Skin epidermis (tissue), 12 donors: ENCODE results near the gene ITGA3.

ENCODE experiments used
- H3K27ac ChIP-seq, 21 experiments: fragments of 200-600 bp; sonication (generic) in 11 of 21; one replicate each; pipeline ENCODE4 v1.5.0; 2020; ENCODE audit warnings: mild to moderate bottlenecking in 3 of 21, inconsistent platforms in 2 of 21, moderate library complexity in 2 of 21
- H3K4me3 ChIP-seq, 7 experiments: fragments of 200-600 bp; sonication (generic) in 2 of 7; one replicate each; pipeline ENCODE4 v1.5.0; 2020; ENCODE audit warnings: inconsistent platforms in 2 of 7, mild to moderate bottlenecking in 2 of 7, moderate library complexity in 1 of 7

Gene ITGA3

DNA sequence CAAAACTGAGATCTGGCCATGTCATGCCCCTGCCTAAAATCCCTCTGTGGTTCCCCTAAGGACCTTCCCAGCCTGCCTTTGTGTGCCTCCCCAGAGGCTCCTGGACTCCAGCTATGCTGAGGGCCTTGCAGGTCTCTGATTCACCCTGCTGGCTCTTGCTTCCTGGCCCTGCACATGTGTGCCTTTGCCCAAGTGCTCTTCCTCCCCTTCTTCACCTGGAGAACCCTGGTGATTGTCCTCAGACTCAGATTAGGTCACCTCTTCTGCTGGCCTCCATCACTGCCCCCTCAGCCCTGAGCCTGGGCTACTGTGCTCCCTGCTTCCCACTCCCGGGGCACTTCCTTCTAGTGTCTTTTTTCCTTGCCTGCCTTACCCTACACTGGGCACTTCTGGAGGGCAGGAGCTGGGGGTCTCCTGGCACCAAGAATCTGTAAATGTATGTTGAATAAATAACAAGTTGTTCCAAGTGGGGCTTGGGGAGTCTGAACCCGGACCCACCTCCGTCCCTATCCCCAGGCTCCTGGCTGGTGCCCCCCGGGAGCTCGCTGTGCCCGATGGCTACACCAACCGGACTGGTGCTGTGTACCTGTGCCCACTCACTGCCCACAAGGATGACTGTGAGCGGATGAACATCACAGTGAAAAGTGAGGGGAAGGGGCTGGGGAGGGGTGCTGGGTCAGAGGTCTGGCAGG lies 7.8 kb downstream of the ITGA3 start:
- Histone ChIP-seq H3K27ac (peak overlapping the region in 20 of 21 experiments; percentile 5 to 90 (median 80)), H3K4me3 (no peak overlapping the region)

DNA sequence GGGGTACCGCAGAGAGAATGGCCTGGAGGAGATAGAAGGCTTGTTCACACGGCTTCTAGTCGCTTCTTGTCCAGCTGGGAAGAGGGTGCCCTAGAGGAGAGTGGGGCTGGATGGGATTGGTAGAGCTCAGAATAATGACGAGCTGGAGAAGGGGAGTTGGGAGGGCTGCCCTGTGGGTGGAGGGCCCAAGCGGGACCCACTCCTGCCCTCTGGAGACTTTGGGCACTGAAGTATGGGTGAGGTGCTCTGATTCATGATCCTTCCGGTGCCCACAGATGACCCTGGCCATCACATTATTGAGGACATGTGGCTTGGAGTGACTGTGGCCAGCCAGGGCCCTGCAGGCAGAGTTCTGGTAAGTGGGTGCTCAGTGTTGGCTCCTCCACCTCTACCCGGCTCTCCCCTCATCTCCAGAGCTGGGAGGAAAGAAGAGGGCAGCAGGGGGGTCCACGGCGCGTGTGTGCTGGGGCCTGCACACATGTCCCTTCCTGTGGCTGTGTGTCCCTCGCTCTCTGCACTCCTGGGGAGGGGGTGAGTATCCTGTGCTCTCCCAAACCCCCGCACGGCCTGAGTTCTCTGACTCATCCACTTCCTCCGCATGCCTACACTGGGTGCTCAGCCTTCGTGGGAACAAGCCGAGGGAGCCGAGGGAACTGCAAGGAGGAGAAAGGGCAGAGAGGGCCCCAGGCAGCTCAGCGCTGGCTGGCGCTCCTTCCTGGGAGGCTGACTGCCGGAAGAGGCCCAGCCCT lies 8.5 kb downstream of the ITGA3 start:
- peak overlapping the region; percentile 5 to 90 (median 78) for H3K27ac ChIP-seq

GRCh38 chr17:50065056-50065455 lies 9.1 kb downstream of the ITGA3 start:
- Histone ChIP-seq H3K27ac (peak overlapping the region in 19 of 21 experiments; percentile 5 to 90 (median 81)), H3K4me3 (no peak overlapping the region)

More for the DNA sequence above, 8.5 kb downstream of the ITGA3 start:
- no peak overlapping the region for H3K4me3 ChIP-seq

- H3K27ac ChIP-seq, result no peak overlapping the region
- no peak overlapping the region for H3K4me3 ChIP-seq
Observed at GRCh38 chr17:50066995-50067394, 11.1 kb downstream of the ITGA3 start.

DNA sequence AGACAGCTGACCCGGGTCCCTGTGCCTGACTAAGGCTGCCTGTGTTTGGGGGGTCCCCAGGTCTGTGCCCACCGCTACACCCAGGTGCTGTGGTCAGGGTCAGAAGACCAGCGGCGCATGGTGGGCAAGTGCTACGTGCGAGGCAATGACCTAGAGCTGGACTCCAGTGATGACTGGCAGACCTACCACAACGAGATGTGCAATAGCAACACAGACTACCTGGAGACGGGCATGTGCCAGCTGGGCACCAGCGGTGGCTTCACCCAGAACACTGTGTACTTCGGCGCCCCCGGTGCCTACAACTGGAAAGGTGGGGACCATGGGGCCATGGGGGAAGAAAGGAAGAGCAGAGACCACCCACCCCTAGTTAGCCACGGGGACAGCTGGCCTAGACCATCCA lies 12.1 kb downstream of the ITGA3 start:
- Histone ChIP-seq H3K27ac (no peak overlapping the region), H3K4me3 (no peak overlapping the region)

- Histone ChIP-seq H3K4me3 (no peak overlapping the region), H3K27ac (no peak overlapping the region)
Observed at GRCh38 chr17:50070908-50071680, 15.2 kb downstream of the ITGA3 start.

- H3K27ac ChIP-seq, result no peak overlapping the region
- H3K4me3 ChIP-seq, result no peak overlapping the region
Observed at GRCh38 chr17:50071692-50072091, 15.8 kb downstream of the ITGA3 start.

DNA sequence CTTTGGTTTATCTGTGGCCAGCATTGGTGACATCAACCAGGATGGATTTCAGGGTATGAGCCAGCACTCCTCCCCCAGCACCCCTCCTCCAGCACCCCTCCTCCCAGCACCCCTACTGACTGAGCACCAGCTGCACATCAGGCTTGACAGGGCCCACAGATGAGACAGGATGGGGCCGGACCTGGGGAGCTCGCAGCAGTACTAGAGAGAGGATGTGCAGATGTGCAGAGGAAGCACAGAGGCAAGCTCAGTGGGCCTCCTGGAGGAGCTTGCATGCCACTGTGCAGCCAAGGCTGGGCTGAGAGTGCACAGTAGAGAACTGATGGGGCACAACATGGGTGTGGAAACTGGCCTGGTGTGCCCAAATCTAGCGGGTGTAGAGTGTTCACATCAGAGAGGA lies 16.2 kb downstream of the ITGA3 start:
- Histone ChIP-seq H3K4me3 (no peak overlapping the region), H3K27ac (no peak overlapping the region)

DNA sequence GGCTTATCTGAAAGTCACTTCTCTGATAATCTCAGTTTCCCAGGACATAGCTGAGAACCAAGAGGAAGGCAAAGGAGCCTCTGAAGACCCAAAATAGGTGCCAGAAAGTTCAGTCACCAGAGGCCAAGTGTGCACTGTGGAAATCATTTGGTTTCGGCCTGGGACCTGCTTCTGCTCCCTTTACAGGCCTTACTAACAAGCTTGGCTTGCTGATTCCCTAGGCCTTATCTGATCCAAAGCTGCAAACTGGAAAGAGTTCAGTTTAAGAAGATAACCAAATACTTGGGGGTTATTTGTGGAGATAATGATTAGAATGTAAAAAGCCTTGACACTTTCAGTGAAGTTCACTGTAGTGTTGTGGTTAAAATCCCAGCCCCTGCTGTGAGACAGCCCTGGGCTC lies 17.0 kb downstream of the ITGA3 start:
- H3K27ac ChIP-seq, result no peak overlapping the region
- no peak overlapping the region for H3K4me3 ChIP-seq

DNA sequence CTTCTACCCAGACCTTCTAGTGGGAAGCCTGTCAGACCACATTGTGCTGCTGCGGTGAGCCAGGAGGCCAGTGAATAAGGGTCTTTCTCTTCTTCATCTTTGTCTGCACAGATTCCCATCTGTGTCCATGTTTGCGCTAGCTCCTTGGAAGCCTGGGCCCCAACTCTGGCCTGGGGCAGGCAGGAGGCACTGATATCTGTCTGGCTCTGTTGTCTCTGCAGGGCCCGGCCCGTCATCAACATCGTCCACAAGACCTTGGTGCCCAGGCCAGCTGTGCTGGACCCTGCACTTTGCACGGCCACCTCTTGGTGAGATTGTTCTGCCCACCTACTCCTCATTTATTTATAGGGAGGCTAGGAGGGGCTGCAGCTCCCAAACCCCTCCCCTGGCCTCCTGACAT lies 18.3 kb downstream of the ITGA3 start:
- Histone ChIP-seq H3K4me3 (no peak overlapping the region), H3K27ac (no peak overlapping the region)

GRCh38 chr17:50075446-50076032 lies 19.6 kb downstream of the ITGA3 start:
- Histone ChIP-seq H3K4me3 (no peak overlapping the region), H3K27ac (no peak overlapping the region)

DNA sequence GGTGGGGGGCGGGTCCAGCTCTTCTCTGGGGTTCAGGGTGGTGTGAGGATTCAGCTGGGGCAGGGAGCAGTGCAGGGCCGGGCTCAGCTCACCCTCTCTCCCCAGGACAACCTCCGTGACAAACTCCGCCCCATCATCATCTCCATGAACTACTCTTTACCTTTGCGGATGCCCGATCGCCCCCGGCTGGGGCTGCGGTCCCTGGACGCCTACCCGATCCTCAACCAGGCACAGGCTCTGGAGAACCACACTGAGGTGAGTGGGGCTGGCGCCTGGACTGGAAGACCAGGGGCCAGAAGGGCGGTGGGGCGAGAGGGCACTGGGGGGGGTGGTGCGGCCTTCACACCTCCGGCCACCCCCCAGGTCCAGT lies 20.3 kb downstream of the ITGA3 start:
- H3K27ac ChIP-seq, result no peak overlapping the region

GRCh38 chr17:50076591-50077235 lies 20.8 kb downstream of the ITGA3 start:
- Histone ChIP-seq H3K4me3 (no peak overlapping the region), H3K27ac (peak overlapping the region in 1 of 21 experiments; percentile 8)

More for the DNA sequence above, 20.3 kb downstream of the ITGA3 start:
- no peak overlapping the region for H3K4me3 ChIP-seq

DNA sequence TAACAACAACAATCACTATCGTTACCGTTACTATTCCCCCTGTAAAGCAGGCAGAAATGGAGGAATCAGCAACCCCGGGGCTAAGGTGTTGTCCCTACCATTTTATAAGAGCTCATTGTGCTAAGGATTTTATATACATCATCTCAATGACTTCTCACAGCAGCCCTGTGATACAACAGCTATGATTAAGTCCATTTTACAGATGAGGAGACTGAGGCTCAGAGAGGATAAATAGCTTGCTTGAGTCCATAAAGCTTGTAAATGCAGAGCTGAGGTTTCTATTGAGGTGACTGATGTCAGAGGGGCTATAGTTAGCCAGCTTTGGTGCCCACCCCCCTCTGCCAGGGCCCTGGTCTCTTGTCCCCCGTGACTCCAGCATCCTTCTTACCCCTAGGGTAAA lies 22.5 kb downstream of the ITGA3 start:
- no peak overlapping the region for H3K27ac ChIP-seq
- H3K4me3 ChIP-seq, result no peak overlapping the region

DNA sequence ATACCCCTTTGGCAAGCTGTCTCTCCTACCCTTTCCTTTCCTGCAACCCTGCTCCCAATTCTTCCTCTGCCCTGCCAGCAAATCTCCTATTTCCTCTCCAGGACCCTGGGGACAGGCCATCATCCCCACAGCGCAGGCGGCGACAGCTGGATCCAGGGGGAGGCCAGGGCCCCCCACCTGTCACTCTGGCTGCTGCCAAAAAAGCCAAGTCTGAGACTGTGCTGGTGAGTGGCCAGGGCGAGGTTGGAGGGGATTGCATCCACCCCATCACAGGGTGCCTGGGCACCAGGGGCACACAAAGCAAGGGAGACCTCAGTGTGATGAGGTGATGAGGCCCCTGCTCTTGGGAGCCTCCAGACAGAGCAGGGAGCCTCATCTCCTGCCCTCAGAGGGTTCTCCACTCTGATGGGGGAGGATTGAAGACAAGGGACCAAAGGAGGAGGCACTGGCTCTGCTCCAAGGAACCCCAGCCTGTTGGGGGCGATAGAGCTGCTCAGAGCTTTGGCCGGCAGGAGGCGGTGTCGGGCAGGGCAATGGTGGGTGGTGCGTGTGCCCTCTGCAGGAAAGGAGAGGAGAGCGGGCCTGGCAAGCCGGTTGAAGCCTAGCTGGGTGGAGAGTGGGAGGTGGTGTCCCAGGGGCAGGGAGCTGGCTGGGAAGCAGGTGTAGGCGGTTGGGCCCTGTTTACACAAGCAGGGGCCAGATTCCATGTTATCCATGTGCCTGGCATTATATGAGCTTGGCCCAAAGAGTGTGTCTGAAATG lies 23.6 kb downstream of the ITGA3 start:
- Histone ChIP-seq H3K4me3 (no peak overlapping the region), H3K27ac (peak overlapping the region in 4 of 21 experiments; percentile 4 to 43 (median 21))

DNA sequence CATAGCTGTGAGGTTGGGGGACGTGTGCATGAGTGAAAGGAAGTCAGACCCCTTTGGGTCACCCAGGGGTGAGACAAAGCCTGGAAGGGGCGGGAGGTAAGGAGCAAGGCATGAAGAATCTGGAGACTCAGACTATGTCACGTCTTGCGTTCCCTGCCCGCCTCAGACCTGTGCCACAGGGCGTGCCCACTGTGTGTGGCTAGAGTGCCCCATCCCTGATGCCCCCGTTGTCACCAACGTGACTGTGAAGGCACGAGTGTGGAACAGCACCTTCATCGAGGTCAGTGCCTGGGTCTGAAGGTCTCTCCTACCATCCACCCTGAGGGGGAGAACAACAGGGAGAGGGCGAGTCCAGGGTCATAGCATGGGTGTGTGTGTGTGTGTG lies 24.2 kb downstream of the ITGA3 start:
- Histone ChIP-seq H3K27ac (peak overlapping the region in 4 of 21 experiments; percentile 4 to 43 (median 21)), H3K4me3 (no peak overlapping the region)

DNA sequence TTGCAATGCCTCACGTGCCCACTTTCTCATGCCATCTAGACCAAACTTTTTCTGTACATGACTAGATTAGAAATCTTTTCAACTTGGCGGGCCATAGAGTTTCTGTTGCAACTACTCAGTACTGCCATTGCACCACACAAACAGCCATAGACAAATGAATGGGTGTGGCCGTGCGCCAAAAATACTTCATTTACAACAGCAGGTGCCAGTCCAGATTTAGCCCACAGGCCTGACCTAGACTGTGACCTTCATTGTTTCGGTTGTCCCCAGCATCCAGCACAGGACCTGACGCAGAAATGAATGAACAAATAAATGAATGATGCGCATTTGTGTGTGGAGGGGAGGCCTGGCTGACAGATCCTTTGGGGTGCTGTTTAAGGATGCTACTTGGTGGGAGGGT lies 24.9 kb downstream of the ITGA3 start:
- Histone ChIP-seq H3K4me3 (no peak overlapping the region), H3K27ac (peak overlapping the region in 1 of 21 experiments; percentile 4)

GRCh38 chr17:50081757-50082156 lies 25.8 kb downstream of the ITGA3 start:
- Histone ChIP-seq H3K27ac (no peak overlapping the region), H3K4me3 (no peak overlapping the region)
